NCI-H2196 treated with DMSO at 0.1 percent for 48 hours (cell line): ENCODE measurements around the gene HLF.
A peak's percentile ranks its signal among the peaks of the same experiment; 100 is the strongest.

Source experiments
- DNase-seq: peaks from one replicate; lab custom pipeline; 2025; ENCODE audit not compliant: unreplicated experiment; lab: John Stamatoyannopoulos, UW

The HLF gene

DNA sequence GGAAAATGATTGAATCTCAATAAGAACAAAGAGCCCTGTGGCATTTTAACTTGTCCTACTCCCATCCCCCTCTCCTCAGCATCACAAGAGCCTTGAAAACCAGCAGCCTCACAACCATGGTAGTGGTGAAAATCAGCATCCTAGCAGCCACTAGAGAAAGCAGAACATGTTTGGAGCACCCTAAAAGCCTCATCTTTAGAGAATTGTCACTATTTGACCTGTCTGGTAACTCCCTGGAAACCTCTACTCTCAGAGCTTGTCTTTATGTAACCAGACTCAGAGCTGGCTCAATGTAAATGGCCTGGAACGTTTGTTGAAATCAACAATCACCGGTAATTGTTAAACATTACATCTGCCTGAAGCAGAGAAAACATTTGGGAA is 86.1 kb downstream of the HLF start:
- no peak for DNase-seq

DNA sequence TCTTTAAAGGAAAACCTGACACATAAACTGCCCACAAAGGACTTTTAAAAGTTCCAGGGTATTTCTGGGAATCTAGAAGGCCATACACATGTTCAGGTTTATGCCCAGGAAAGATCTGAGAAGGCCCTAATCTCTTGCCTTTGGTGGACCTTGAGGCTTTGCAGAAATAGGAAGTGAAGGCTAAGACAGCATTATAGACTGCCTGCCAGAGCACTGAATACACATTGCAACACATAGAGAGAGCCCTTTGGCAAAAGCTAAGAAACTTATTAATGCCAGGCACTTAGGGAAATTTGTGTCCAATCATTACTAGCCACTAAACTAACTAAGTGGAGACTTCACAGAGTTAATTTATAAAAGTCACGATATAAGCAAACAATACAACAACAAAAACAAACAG is 86.5 kb downstream of the HLF start:
- no peak for DNase-seq

DNA sequence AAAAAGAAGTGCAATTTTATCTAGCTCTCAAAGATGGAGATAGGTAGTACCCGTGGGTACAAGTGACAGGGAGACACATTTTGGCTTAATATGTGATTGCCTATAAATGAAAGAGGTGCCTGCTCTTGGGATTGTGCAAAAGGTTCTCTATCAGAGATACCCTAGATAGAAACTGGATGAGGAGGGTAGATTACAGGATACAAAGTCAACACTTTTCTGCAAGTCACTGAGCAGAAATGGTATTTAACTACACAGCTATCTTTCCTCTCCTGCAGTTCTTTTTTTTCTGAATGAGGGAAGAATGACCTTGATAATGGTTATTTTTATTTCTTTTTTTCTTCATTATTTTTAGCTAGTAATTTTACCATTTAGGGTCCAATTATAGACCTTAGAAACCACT is 89.2 kb downstream of the HLF start:
- no peak for DNase-seq

DNA sequence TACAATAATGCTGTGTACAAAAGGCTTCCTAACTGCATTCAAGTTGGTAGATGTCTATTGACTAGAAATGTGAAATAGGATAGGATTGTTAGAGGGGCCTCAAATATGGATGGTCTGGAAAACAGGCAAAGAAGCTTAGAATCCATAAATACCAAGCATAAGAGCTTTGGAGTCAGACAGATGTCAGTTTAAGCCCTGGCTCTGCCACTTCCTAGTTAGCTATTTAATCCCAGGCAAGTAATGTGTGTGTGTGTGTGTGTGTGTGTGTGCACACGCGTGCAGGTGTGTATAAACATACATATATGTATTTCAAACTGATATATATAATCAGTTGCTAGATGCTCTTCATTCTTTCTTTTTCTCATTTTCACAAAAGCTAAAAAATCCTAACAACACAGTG is 90.2 kb downstream of the HLF start:
- no peak for DNase-seq

DNA sequence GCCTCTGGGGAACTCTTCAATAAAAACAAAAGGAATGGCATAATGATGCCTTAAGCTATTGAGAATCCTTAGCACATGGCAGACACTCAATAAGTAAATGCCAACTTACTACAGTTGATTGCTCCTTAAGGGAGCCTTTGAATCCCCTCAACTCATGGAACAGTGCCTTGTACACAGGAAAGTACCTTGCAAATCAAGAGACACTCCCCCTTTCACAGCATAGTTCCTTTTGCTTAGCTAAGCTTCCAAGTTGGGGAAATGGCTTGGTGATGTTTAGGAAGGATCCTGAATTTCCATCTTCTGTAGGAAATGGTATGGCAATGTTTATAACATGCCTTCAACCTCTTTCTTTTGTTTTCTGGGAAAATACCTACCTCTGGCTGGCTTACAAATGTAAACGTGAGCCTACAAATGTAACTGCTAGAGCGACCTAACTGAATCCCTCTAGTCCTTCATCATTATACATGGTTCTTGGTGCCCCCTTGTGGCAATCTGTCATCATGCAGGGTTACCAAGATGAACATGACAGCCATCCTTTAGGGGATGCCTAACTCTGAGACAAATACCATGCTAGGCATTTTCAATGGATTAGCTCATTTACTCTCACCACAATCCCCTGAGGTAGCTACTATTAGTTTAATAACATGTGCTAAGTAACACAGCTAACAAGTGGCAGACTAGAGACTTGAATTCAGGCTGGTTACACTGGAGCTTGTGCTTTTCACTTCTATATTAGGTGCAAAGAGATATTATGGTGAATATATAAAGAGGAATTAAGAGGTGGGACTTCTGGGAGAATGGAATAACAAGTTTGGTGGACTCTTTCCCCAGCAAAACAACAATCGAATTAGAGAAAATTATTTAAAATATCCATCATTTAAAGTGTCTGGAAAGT is 91.9 kb downstream of the HLF start:
- peak; percentile 48 for DNase-seq

DNA sequence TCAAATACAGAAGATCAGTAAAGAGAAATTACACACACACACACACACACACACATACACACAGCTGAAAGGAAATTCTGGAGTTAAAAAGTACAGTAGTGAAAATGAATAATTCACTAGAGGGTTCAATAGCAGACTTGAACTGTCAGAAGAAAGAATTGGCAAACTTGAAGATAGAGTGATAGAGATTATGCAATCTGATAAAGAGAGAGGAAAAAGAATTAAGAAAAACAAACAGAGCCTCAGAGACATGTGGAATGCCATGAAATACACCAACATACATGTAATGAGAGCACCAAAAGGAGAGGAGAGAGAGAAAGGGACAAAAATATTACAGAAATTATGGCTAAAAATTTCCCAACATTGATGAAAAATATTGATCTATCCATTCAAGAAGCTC is 96.2 kb downstream of the HLF start:
- no peak for DNase-seq

DNA sequence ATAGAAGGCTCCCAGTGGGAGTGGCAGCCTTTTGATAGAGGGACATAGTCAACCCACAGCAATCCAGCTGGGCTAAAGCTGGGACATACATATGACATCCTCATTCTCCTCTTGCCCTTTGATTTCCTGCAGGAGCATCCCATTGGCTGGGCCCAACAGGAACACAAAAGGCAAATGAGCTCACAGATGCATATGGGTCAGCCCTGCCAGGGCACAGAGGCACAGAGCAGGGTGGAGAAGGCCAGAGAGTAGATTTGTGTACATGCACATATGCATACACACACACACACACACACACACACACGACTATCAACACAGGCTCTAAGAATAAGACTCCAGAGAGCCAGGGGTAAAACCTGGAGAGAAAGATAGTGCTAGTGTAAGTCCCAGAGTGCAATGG is 98.3 kb downstream of the HLF start:
- no peak for DNase-seq

DNA sequence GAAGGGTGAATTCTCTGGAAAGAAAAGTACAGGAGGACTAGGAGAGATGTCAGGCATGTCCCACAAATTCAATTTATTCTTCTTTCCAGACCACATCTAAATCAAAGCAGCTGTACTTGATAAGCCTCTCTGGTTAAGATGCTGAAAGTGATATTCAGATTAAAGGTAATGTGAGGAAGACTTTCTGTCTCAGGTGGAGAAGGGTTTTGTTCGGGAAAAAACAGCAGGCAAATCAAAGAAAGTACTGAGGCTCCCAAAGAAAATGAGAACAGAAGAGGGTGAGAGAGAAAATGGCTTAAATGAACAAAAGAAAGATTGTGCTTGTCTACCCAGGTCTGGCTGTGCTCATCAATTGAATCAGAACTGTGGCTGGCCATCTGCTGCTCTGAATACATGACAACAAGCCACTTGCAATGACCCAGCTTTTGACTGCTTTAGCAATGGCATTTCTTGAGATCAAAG is 101.3 kb downstream of the HLF start:
- DNase-seq = no peak

DNA sequence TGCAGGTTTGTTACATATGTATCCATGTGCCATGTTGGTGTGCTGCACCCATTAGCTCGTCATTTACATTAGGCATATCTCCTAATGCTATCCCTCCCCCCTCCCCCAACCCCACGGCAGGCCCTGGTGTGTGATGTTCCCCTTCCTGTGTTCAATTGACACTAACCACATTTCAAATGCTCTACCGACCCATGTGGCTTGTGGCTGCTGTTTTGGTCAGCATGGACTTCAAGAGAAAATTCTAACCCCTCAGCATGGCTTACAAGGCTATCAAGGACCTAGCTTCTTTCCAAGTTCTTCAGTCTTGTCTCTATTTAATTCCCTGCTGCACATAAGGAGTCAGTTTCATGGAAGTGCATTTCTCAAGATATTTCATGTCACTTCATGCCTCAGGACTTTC is 103.9 kb downstream of the HLF start:
- no peak for DNase-seq
